Medulla oblongata (tissue), 1 donor: ENCODE results near the gene STK25.
A peak's percentile ranks its signal among the peaks of the same experiment; 100 is the strongest.

Experiments
- DNase-seq: peaks from one replicate; pipeline ENCODE4 v3.0.0-alpha.2; 2015; ENCODE audit errors: extremely low spot score

Gene STK25

DNA sequence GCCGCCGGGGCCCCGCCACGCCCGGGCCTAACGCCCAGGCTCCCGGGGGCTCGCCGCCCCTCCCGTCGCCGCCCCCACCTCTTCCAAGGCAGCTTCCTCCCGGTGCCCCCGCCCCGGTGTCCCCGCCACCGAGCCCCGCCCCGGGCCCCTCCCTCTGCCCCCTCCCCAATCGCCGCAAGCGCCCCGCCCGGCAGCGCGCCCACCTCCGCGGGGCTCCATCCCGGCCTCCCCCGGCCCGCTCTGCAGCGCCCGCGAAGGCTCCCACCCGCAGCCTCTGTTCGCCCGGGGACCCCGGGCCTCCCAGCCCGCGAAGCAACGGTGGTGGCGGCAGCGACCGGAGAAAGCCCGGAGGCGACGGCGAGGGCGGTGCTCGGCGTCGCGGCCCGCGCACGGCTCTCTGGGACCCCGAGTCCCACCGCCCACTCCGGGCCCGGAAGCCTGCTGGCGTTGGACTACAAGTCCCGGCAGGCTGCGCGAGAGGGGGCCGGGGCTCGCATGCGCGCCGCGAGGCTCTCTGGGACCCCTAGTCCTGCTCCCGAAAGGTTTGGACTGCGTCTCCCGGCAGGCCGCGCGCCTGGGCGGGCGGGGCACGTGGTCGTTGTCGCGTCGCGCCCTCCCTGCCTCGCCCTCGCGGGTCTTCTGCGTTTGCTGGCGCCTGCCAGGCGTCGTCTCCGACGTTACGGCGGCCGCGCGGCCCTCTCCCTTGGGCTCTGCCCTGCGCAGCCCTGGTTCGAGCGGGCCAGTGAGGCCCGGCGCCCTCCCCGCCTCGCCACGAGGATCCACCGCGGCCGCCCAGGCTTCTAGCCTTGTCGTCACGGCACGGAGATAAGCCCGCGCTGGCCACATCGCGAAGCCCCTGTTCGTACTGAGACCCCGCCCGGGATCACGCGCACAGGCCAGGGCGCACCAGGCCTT is at the start of gene STK25:
Gene STK25 (minus strand): TSS at position 345 of the 915 bp plus-strand sequence. CDS start 549 bp downstream, outside the sequence.
- peak; percentile 98 for DNase-seq

DNA sequence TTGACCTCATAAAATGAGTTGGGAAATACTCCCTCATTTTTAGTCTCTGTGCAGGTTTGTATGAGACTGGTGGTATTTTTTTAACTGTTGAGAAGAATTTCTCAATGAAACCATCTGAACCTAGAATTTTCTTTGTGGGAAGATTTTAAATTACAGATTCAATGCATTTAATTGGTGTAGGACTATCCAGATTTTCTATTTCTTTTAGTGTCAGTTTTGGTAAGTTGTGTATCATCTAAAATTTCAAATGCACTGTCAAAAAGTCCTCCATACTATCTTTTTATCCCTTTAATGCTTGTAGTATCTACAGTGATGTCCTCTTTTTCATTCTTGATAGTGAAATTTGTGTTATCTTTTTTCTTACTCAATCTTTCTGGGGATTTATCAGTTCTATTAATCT is 48.4 kb upstream of the STK25 start:
- DNase-seq = no peak

DNA sequence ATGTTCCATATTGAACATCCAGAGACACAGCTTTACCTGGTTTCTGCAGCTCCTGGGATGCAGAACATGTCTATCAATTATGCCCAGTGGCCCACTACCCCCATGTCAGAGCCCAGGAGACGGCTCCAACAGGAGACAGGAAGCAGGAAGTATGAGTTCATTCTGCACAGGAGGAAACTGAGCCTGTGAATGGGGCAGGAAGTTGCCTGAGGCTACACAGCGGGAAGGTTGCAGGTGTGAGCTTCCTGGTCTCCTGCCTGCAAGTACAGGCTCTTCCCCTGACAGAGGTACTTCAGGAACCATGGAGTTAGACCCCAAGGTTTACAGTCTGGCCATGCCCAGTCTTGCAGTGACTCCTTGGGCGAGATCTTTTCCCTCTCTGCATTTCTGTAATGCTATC is 47.3 kb upstream of the STK25 start:
- no peak for DNase-seq

DNA sequence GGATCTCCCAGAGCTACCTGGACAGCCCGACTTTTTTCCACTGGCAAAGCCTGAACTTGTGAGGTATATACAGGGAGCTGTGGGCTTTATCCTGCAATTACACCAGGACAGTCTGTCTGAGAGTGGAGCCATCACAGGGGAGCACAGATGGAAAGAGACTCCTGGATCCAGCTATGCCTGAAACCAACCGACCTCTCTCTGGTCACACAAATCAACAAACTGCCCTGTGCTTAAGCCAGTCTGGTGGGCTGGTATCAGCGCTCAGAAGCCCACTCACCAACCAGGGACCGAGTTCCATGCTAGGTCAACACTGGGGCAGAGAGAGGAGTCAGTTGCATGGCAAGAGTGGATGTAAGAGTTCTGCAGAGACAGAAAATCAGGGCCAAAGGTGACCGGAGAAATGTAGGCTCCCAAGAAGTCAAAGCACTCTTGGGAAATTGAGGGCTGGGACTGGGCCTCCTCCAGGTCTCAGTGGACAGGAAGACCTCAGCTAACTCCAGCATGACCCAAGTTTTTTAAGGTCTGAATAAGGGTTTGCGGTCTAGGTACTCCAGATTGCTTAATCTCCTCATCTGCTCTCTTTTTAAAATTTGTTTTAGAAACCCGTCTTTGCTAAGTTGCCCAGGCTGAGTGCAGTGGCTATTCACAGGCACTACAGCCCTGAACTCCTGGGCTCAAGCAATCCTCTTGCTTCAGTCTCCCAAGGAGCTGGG is 46.4 kb upstream of the STK25 start:
- no peak for DNase-seq

DNA sequence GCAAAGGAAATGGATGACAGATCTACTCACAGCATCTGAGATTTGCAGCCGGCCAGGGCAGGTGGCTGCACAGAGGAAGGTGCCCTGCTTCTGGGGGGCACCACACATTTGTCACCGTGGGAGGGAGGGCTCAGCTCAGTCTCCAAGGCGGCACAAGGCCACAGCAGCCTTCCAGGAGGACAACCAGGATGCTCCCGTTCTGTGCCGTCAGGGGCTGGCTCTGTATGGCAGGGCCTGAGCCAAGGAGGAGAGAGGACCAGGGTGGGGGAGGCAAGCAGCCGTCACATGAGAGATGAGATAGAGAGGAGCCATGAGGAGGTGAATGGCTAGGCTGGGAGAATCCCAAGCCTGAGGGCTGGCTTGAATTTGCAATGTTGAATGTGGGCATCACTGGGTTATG is 45.6 kb upstream of the STK25 start:
- DNase-seq = no peak

DNA sequence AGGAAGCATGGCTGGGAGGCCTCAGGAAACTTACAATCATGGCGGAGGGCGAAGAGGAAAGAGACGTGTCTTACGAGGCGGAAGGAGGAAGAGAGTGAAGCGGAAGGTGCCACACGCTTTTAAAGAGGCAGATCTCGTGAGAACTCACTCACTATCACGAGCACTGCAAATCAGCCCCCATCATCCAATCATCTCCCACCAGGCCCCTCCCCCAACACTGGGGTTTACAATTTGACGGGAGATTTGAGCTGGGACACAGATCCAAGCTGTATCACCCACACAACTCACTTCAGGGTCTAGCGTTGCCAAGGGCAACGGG is 45.1 kb upstream of the STK25 start:
- no peak for DNase-seq

DNA sequence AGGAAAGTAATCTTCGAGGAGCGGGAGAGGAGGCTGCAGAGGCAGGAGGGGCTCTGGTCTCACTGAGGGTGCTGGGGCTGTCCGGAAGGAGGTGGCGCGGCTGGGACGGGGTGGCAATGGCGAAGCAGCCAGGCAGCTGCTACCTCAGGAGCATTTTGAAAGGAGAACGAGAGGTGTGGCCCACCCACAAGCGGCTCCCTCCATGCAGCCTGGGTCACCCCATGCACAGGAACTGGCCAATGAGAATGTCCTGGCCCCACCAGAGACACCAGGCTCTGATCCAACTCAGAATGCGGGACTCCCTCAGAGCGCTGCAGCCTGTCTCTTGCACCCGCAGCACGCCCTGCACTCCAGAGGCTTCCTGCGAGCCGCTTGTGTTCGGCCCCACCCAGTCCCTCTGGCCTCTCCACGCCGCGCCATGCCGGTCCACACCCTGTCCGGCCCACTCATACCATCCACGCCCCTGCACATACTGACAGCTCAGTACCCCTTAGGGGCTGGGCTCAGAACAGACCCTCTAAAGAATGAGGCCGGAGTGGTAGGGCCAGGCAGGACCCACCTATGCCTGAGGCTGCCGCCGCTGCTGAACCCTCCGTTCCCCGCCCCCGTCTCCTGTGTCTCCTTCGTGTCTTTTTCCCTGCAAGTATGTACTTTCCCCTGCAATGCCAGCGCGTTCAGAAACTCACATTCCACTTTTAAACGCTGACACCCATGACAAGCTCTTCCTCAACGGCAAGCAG is 43.8 kb upstream of the STK25 start:
- DNase-seq = no peak

DNA sequence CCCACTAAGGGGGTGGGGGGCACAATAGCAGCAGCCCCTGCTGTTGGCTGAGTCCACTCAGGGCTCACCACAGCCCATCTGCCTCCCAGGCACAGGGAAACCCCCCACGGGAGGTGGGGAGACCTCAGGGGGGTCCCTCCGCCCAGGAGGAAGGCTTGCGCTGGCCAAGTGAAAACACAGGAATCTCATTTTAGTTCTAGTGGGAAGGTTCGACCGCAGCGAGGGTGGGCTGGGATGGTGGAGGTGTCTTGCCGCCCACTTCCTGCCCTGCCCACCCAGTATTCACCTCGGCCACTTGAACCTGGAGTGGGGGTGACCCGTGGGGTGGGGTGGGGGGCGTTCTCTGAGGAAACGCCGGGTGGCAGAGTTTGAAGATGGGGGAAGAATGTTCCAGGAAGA is 43.2 kb upstream of the STK25 start:
- no peak for DNase-seq

DNA sequence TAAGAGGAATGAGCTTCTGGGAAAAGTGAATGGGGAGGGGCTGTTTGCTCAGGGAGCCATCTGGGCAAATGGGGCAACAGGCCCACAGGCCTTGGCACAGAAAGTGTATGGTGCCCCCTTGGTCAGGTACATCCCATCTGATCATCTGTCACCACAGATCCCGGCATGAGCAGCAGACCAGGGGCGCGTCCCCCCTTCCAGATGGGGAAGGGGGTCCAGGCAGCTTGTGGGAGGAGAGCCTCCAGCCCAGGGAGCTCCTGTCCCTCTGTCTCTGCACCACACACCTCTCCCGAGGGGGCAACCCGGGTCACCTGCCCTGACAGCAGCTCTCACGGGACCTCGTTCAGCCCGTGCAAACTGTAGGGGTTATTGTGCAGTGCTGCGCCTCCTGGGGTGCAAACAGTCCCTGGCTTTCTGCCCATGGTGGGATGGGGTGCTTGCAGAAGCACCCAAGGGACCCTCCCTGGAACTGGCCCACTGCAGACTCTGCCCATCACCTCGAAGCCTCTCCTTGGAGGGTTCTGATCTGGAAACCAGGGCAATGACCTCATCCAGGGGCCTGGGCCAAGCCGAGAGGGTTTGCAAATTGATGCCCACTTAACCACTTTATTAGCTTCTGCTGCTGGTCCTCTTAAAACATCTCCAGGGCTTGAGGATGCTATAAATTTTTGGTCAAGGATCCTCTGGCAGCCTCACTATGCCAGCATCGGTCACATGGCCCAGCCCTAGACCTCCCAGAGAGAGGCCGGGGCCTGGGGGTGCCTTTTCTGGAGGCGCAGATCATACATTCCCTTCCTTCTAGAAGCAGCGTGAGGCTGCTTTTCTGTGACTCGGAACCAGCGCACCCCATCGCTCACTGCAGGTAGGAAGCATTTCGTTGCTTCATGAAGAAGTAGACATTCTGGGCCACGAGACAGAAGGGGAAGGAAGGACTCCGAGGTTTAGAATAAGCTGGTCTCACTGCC is 42.5 kb upstream of the STK25 start:
- no peak for DNase-seq

DNA sequence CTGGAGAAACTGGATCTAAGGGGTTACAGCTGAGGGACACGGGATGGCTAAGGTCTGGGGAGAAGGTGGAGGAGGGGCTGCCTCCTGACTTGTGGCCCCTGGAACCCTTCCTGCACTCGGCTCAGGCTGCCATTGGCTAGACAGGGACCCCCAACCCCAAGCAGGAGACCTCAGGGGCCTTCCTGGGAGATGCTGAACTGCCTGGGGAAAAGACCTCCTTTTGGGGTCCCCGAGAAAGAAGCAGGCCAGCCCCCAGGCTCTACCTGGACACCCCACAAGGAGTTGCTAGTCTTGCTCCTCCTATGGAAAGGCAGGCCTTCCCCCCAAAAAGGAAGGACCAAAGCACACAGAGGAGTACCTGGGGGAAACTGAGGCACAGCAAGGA is 40.1 kb upstream of the STK25 start:
- DNase-seq = no peak

DNA sequence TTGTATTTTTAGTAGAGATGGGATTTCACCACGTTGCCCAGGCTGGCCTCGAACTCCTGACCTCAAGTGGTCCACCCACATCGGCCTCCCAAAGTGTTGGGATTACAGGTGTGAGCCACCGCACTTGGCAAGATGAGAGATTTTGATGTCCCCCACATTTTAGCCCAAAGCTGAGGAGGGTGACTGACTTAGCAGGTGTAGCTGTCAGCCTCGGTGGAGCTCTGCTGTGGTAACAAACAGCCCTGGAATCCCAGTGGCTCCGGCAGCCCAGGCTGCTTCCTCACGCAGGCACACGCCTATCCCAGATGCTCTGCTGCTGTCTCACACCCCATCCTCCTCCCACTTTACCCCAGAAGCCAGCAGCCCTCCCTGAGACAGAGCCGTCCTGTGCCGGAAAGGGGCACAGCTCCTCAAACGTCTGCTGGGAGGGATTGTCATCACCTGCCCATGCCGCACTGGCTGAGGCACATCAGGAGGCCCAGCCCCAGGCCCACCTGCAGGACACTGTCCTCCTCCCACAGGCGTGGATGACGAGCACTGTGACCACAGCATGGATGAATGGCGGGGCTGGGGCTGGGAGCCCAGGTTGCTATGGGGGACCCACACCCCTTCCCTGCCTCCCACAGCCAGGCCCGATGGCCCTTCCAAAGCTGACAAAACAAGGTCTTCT is 39.5 kb upstream of the STK25 start:
- DNase-seq = no peak

DNA sequence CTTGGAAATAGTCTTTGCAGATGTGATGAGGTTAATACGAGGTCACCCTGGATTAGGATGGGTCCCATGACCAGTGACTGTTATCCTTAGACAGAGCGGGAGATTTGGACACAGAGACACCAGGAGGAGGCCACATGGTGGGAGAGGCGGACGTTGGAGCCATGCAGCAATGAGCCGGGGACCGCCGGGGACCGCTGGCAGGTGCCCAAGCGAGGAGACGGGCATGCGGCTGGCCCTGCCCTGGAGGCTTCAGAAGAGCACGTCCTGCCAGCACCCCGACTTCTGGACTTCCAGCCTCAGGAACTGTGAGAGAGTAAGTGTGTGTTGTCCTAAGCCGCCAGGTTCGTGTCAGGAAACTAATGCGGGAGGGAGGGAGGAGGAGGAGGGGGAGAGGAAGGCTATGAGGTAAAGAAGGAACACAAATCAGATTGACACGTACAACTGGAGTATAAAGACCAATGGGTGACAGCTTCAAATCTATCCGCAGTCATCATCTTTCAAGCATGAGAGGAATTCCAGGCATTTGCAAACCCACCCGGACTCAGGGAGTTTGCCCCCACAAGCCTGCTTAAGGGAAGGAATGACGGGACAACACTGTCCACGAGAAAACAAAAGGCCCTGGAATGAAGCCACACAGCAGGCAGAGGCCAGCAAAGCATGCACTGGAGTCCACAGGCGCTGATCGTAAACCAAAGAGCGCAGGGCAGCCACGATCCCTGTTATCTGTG is 38.6 kb upstream of the STK25 start:
- DNase-seq = peak; percentile 45

DNA sequence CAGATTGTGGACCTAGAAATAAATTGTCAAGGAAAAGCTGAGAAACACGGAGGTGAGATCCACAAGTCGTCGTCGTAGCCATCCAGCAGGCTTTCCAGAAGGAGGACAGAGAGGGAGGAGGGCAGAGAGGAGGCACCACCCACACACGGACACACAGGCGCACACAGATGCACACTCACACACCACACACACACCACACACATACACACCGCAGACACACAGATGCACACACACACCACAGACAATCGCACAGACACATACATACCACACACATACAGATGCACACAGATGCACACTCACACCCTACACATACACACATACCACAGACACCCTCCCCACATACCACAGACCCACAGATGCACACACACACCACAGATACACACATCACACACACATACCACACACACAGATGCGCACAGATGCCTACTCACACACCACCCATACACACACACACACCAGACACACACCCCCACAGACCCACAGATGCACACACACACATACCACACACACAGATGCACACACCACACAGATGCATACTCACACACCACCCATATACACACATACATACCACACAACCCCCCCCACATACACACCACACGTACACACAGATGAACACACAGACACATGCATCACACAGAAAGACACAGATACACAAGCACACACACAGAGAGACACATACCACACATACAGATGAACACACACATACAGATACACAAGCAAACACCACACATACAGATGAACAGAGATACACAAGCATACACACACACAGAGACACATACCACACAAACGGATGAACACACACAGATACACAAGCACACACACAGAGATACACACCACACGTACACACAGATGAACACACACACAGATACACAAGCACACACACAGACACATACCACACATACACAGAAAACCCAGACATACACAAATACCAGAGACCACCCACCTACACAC is 37.4 kb upstream of the STK25 start:
- no peak for DNase-seq

DNA sequence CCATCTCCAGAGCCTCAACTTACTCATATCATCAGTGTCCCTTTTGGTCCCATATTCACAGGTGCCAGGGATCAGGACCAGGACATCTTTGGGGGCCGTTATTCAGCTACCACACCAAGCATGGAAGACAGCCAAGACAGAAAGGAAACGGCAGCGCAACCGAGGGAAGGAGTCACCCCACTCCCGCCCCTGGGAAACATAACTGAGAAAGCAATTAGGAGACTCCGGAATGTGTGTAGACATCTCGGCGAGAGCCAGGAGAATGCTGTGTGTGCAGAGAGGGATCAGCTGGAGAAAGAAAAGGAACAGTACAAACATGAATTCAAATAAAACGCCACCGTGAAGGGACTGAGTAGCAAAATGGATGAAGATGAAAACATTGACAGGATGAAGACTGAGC is 36.7 kb upstream of the STK25 start:
- DNase-seq = no peak

DNA sequence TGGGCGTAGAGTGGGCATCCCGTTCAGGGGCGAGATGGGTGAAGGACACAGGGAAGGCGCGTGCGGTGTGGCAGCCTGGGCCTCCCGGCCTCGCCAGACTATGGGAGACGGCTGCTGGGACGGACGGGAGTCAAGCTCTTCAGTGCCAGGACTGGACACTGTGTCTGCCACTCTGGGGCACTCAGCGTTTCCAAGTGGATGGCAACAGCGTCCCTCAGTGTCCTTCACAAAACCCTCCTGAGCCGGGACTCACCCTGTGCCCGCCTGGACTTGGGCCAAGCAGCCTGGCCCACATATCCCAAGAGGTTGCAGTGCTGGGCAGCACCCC is 33.9 kb upstream of the STK25 start:
- peak; percentile 24 for DNase-seq

DNA sequence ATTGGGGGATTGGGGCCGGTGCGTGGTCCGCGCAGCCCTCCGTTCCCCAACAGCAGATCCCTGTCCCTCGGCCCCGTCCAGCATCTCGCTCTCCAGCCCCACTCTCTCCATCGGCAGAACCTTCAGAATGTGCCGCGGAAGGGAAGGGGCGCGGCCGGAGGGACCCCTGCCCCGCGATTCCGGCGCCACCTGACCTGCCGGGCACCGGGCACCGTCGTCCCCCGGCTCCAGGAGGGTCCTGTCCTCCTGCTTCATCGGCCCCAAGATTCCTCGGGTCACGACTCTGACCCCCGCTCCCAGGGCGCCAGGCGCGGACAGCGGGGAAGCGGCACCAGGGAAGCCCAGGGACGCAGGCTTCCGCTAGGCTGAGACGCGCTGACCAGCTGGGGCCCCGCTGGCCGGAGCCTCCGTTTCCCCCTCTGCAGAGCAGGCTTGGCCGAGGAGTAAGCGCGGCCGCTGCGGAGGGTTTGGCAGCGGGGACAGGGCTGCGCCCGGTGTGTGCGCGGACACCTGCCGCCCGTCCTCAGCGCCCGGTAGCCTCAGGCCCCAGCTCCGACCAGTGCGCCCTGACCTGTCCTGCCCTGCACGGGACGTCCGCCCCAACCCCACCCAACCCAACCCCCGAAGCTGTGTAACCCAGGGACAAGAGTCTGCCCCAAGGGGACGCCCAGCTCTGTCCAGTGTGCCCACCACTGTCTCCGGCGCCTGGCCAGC is 33.3 kb upstream of the STK25 start:
- no peak for DNase-seq

DNA sequence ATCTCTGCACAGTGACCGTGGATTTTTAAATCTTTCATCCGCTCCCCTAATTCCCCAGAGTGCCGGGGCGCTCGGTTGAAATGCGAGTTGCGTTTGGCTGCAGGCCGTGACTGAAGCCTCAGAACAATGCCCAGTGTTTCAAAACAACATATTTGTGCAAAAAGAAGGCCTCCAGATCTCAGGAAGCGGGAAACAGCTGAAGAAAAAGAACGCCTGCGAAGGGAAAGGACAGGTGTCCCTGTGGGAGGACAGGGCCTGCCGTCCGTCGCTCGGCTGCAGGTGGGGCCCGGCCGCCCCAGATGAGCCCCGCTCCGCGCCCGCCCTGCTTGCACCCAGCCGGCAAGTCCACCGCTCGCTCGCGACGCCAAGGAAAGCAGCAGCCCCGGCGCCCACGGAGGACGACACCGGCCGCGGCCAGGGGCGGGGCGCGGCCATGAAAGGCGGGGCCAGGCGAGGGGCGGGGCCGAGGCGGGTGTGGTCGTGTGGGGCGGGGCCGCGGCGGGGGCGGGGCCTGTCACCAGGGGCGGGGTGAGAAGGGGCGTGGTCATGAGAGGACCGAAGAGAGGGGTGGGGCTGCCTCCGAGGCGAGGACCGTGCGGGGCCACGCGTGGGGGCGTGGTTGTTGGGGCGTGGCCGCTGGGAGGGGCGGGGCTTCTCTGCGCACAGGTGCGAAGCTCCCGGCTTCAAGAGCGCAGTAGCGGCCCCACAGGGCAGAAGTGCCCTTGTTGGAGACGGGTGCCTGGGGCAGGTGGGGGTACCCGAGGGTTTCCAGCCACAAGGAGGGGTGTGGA is 32.6 kb upstream of the STK25 start:
- DNase-seq = peak; percentile 18

DNA sequence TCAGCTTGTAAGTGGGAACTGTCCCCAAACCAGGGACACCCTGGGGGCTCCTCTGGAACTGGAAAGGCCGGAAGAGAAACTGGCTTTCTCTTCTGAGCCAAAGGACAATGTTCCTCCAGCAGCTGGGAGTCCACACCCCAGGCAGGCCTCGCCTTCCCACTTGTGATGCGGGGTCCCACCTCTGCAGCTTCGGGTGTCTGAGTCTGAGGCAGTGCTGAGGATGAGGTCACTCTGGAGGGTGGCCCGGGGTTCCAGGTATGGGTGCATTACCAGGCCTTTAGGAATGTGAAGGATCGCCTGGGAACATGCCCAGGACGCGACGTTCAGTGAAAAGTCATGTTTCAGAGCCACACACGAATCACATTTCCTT is 32.0 kb upstream of the STK25 start:
- no peak for DNase-seq
